Transverse colon (tissue), 4 donors: ENCODE results near the gene SNRPD2. TPM values are rescaled to one million over a fixed set of nuclear protein-coding genes. Genes with fewer than 3 reads are reported as not detected.

ENCODE experiments used
- DNase-seq: peaks from one replicate; pipeline ENCODE4 v3.0.0-alpha.2; 2019
- H3K27ac ChIP-seq, 4 donors: fragments of 200-600 bp; sonication (generic); 2 replicates each; pipeline ENCODE4 v1.5.1; 2016 to 2018; ENCODE audit warnings: inconsistent platforms in 4 of 4
- H3K27me3 ChIP-seq: fragments of 200-600 bp; sonication (generic); 2 replicates; pipeline ENCODE4 v1.5.1; 2017; ENCODE audit warnings: inconsistent platforms
- H3K36me3 ChIP-seq, 4 donors: fragments of 200-600 bp; sonication (generic); 2 replicates each; pipeline ENCODE4 v1.5.1; 2017 to 2019; ENCODE audit warnings: inconsistent platforms in 4 of 4
- H3K4me1 ChIP-seq, 4 donors: fragments of 200-600 bp; sonication (generic); 2 replicates each; pipeline ENCODE4 v1.5.1; 2017 to 2020; ENCODE audit warnings: inconsistent platforms in 4 of 4
- H3K4me3 ChIP-seq, 4 donors: fragments of 200-600 bp; sonication (generic); 1 replicate in 1 of 4; 2 replicates in 3 of 4; pipeline versions ENCODE4 v1.5.1 to v1.6.1; 2017 to 2019; ENCODE audit warnings: inconsistent platforms in 4 of 4
- H3K9me3 ChIP-seq, 2 donors: fragments of 200-600 bp; sonication (generic); 2 replicates each; pipeline ENCODE4 v1.5.1; 2017 to 2019; ENCODE audit warnings: inconsistent platforms in 2 of 2
- CTCF ChIP-seq, 5 experiments: fragments of 200-600 bp in 3 of 5; fragments of 450-650 bp in 2 of 5; sonication (generic) in 3 of 5; IDR thresholded peaks; 1 replicate in 2 of 5; 2 replicates in 3 of 5; pipeline ENCODE4 v1.5.1; 2016 to 2017; ENCODE audit warnings: antibody characterized with exemption in 5 of 5, inconsistent platforms in 3 of 5, mild to moderate bottlenecking in 2 of 5, moderate library complexity in 1 of 5
- EP300 ChIP-seq: sonication (generic); formaldehyde crosslinking; IDR thresholded peaks from one replicate; pipeline ENCODE4 v1.6.1; 2017; ENCODE audit warnings: antibody characterized with exemption, low read depth
- POLR2A ChIP-seq: fragments of 450-650 bp; IDR thresholded peaks from one replicate; pipeline ENCODE4 v1.6.1; 2016; ENCODE audit warnings: antibody characterized with exemption, mild to moderate bottlenecking, moderate library complexity
- POLR2AphosphoS5 ChIP-seq, 3 donors: sonication (generic); formaldehyde crosslinking; IDR thresholded peaks; one replicate each; pipeline ENCODE4 v1.6.1; 2016; ENCODE audit warnings: antibody characterized with exemption in 3 of 3
- WGBS, 2 donors: methylation state at CpG; one replicate each; pipeline ENCODE4 v1.1.5; 2018; ENCODE audit warnings: low coverage in 1 of 2; 5-methylcytosine and 5-hydroxymethylcytosine counted together
- in situ Hi-C, 4 donors: fragments of 200-750 bp; cut with MboI; loops; one replicate each; pipeline versions ENCODE4 v1.15.0 to v1.15.1; 2017; ENCODE audit warnings: low sequenced_read_pairs in 3 of 4, low pct_ligation_motif_present in 1 of 4, low pct_unique_long_range_greater_than_20kb in 1 of 4
- intact Hi-C: fragments of 100-400 bp; cut with DNase I; formaldehyde crosslinking; loops from one replicate; pipeline ENCODE4 v1.15.1; 2023; ENCODE audit warnings: low total_unique reads
- total RNA-seq, 4 donors: library from RNA; depleted of rRNA; stranded (reverse); fragments of >200 nt; gene quantifications; one replicate each; pipeline ENCODE4 v1.1.0, GENCODE V29; 2016

SNRPD2 gene
- total RNA-seq, 4 donors from 2014 or later, result 39.3 to 407 (median 93.4) TPM

- H3K4me1 ChIP-seq, result peaks cover 0 to 43% (median 39%) of the 10 kb centered on the region in 4 donors
- H3K4me3 ChIP-seq, result peak overlapping the region; percentile 0 to 39 (median 22)
- H3K27me3 ChIP-seq, result peaks cover 38% of the 10 kb centered on the region
- TF ChIP-seq POLR2A (no peak), EP300 (no peak), CTCF (IDR thresholded peaks at IDR 0.05) (no peak), POLR2AphosphoS5 (IDR thresholded peaks at IDR 0.05) (no peak)
- WGBS, 2 donors, result 2 to 5% methylated on average over 4 to 27 of the region's 27 CpGs
- no peaks in the 10 kb centered on the region for H3K36me3 ChIP-seq
- DNase-seq, result peak; percentile 85
- intact Hi-C loops (no loop called here), in situ Hi-C loops (no loop called here)
- H3K9me3 ChIP-seq, result no peaks in the 10 kb centered on the region
- H3K27ac ChIP-seq, result peak overlapping the region in 2 of 4 donors; percentile 18 to 22
Observed at GRCh38 chr19:45645631-45646344, 46.0 kb downstream of the SNRPD2 start.

- Histone ChIP-seq H3K27ac (no peak overlapping the region), H3K4me1 (peaks cover 0 to 45% (median 41%) of the 10 kb centered on the region in 4 donors), H3K36me3 (no peaks in the 10 kb centered on the region), H3K9me3 (no peaks in the 10 kb centered on the region), H3K27me3 (peaks cover 38% of the 10 kb centered on the region), H3K4me3 (peak overlapping the region in 3 of 4 donors; percentile 20 to 39 (median 24))
- intact Hi-C loops, result no loop called here
- no peak for TF ChIP-seq POLR2A
- DNase-seq, result no peak
- 22% methylated on average over 22 of the region's 35 CpGs; no CpG with 5 or more reads in 1 of the 2 donors for WGBS, 2 donors
- in situ Hi-C loops, result no loop called here
Observed at GRCh38 chr19:45645068-45645630, 46.6 kb downstream of the SNRPD2 start.

GRCh38 chr19:45643927-45644771, 47.6 kb downstream of the SNRPD2 start:
- in situ Hi-C loops, result no loop called here

More at GRCh38 chr19:45643927-45644771, 47.6 kb downstream of the SNRPD2 start:
- DNase-seq, result no peak
- peaks cover 0 to 49% (median 46%) of the 10 kb centered on the region in 4 donors for H3K4me1 ChIP-seq
- no peak for TF ChIP-seq POLR2A
- TF ChIP-seq CTCF (IDR thresholded peaks at IDR 0.05), result no peak
- no peak for TF ChIP-seq POLR2AphosphoS5 (IDR thresholded peaks at IDR 0.05)
- no peak for TF ChIP-seq EP300
- 44 to 51% methylated on average over 7 to 14 of the region's 14 CpGs for WGBS, 2 donors
- H3K4me3 ChIP-seq, result no peak overlapping the region
- H3K27me3 ChIP-seq, result peaks cover 38% of the 10 kb centered on the region
- H3K27ac ChIP-seq, result no peak overlapping the region
- H3K9me3 ChIP-seq, result no peaks in the 10 kb centered on the region
- intact Hi-C loops, result loop anchor here (2.0 kb wide), 1 partner anchor 37 kb away; no protein-coding TSS in a partner anchor
- H3K36me3 ChIP-seq, result no peaks in the 10 kb centered on the region
